Neural crest cell (in vitro differentiated cells): ENCODE data around the gene MXD1. TPM values are rescaled to one million over a fixed set of nuclear protein-coding genes. Genes with fewer than 3 reads are reported as not detected.

Source experiments
- DNase-seq: peaks from one replicate; pipeline ENCODE4 v3.0.0; 2021; ENCODE audit warnings: low read depth, mixed read lengths, low spot score
- H3K27ac Mint-ChIP-seq: one replicate; pipeline ENCODE4 v1.8.0; 2021; ENCODE audit warnings: mild to moderate bottlenecking, mixed read lengths; ENCODE audit not compliant: unreplicated experiment
- H3K27me3 Mint-ChIP-seq: 2 replicates; pipeline ENCODE4 v1.8.0; 2021; ENCODE audit warnings: low read depth, mild to moderate bottlenecking, mixed read lengths
- H3K36me3 Mint-ChIP-seq: 2 replicates; pipeline ENCODE4 v1.8.0; 2021; ENCODE audit warnings: low read depth, mild to moderate bottlenecking, mixed read lengths
- H3K4me1 Mint-ChIP-seq: 2 replicates; pipeline ENCODE4 v1.8.0; 2021; ENCODE audit warnings: mixed read lengths
- H3K4me3 Mint-ChIP-seq: one replicate; pipeline ENCODE4 v1.8.0; 2021; ENCODE audit warnings: mild to moderate bottlenecking, mixed read lengths
- H3K9me3 Mint-ChIP-seq: 2 replicates; pipeline ENCODE4 v1.8.0; 2021; ENCODE audit warnings: mixed read lengths
- CTCF ChIP-seq: fragments of 200-600 bp; sonication (generic); conservative IDR thresholded peaks from 2 replicates; pipeline ENCODE4 v1.5.0; 2021; ENCODE audit warnings: antibody characterized with exemption, mild to moderate bottlenecking
- total RNA-seq: library from RNA; stranded (reverse); gene quantifications from 2 replicates; pipeline ENCODE4 v1.2.1, GENCODE V29; 2021

Gene MXD1
- total RNA-seq, 1 donor from 2014 or later = 4.9 TPM

- DNase-seq = no peak
- Mint-ChIP-seq H3K9me3 (no peaks in the 10 kb centered on the region), H3K36me3 (no peaks in the 10 kb centered on the region), H3K4me1 (no peaks in the 10 kb centered on the region), H3K27me3 (no peaks in the 10 kb centered on the region), H3K4me3 (no peak overlapping the region), H3K27ac (no peak overlapping the region)
- no peak for TF ChIP-seq CTCF
Measured at GRCh38 chr2:69969991-69970390, 55.1 kb downstream of the MXD1 start.

- no peaks in the 10 kb centered on the region for H3K9me3 Mint-ChIP-seq
- no peak overlapping the region for H3K27ac Mint-ChIP-seq
- H3K4me3 Mint-ChIP-seq = no peak overlapping the region
- H3K4me1 Mint-ChIP-seq = no peaks in the 10 kb centered on the region
- no peaks in the 10 kb centered on the region for H3K27me3 Mint-ChIP-seq
- no peak for DNase-seq
- no peaks in the 10 kb centered on the region for H3K36me3 Mint-ChIP-seq
- no peak for TF ChIP-seq CTCF
Measured at GRCh38 chr2:69972822-69973221, 57.9 kb downstream of the MXD1 start.

GRCh38 chr2:69973335-69973735 is 58.4 kb downstream of the MXD1 start:
- Mint-ChIP-seq H3K27ac (no peak overlapping the region), H3K4me3 (no peak overlapping the region), H3K36me3 (no peaks in the 10 kb centered on the region), H3K4me1 (no peaks in the 10 kb centered on the region), H3K27me3 (no peaks in the 10 kb centered on the region), H3K9me3 (no peaks in the 10 kb centered on the region)
- DNase-seq = no peak
- TF ChIP-seq CTCF = no peak

- no peaks in the 10 kb centered on the region for H3K4me1 Mint-ChIP-seq
- H3K27me3 Mint-ChIP-seq = no peaks in the 10 kb centered on the region
- no peaks in the 10 kb centered on the region for H3K36me3 Mint-ChIP-seq
- no peak overlapping the region for H3K4me3 Mint-ChIP-seq
- no peak overlapping the region for H3K27ac Mint-ChIP-seq
- no peak for TF ChIP-seq CTCF
- H3K9me3 Mint-ChIP-seq = no peaks in the 10 kb centered on the region
- DNase-seq = no peak
Measured at GRCh38 chr2:69975136-69975852, 60.4 kb downstream of the MXD1 start.

GRCh38 chr2:69975853-69976462 is 61.0 kb downstream of the MXD1 start:
- no peak for TF ChIP-seq CTCF
- DNase-seq = no peak
- peak overlapping the region; percentile 6 for H3K27ac Mint-ChIP-seq
- no peak overlapping the region for H3K4me3 Mint-ChIP-seq
- no peaks in the 10 kb centered on the region for H3K9me3 Mint-ChIP-seq
- H3K4me1 Mint-ChIP-seq = no peaks in the 10 kb centered on the region
- H3K36me3 Mint-ChIP-seq = no peaks in the 10 kb centered on the region
- no peaks in the 10 kb centered on the region for H3K27me3 Mint-ChIP-seq
